Mucosa of descending colon (tissue), 3 donors: ENCODE measurements around the gene BCL2L13. TPM values are rescaled to one million over a fixed set of nuclear protein-coding genes. Genes with fewer than 3 reads are reported as not detected.
"Not testable (repeated sequence)": the region's sequence is repeated elsewhere in the genome, so short reads cannot be mapped to it uniquely, and the experiment has no call there.

Source experiments
- ATAC-seq: fragments of 200-7000 bp; cut with Tn5 transposase; one replicate; pipeline ENCODE4 v1.9.1; 2020; ENCODE audit warnings: mild to moderate bottlenecking, moderate library complexity
- DNase-seq, 3 donors: peaks; one replicate each; pipeline ENCODE4 v3.0.0-alpha.2; 2020
- H3K36me3 ChIP-seq: fragments of 200-600 bp; one replicate; pipeline ENCODE4 v1.8.0; 2021; ENCODE audit warnings: low read depth, mild to moderate bottlenecking
- H3K4me1 ChIP-seq: fragments of 200-600 bp; one replicate; pipeline ENCODE4 v1.8.0; 2021; ENCODE audit warnings: low read depth, mild to moderate bottlenecking
- H3K4me3 ChIP-seq: fragments of 200-600 bp; one replicate; pipeline ENCODE4 v1.8.0; 2021; ENCODE audit warnings: mild to moderate bottlenecking
- H3K9me3 ChIP-seq: fragments of 200-600 bp; one replicate; pipeline ENCODE4 v1.8.0; 2021; ENCODE audit warnings: mild to moderate bottlenecking
- CTCF ChIP-seq: fragments of 200-600 bp; IDR thresholded peaks from one replicate; pipeline ENCODE4 v1.8.0; 2022; ENCODE audit warnings: antibody characterized with exemption, mild to moderate bottlenecking
- intact Hi-C, 2 donors: fragments of 100-400 bp; cut with DNase I in 1 of 2; cut with micrococcal nuclease in 1 of 2; formaldehyde crosslinking; loops; one replicate each; pipeline versions ENCODE4 v1.11.0 to v1.11.1; 2022; cut with DNase I, micrococcal nuclease
- total RNA-seq, 3 donors: library from RNA; stranded (reverse); fragmentation: NEBNext Ultra II Directional in 2 of 3; extraction: Animal tissue kit (Norgen Biotek cat#: 25700) in 2 of 3; gene quantifications; one replicate each; pipeline versions ENCODE4 v1.2.1 to v1.2.4, GENCODE V29; 2021 to 2023
- donor health status: DM: no; HTN: no; CAD: no; lungs with moderate emphysema.
- donor health status: DM: no; HTN: no; CAD: no.
- donor health status: DM: no; HTN: yes; CAD: no.

BCL2L13 gene
- total RNA-seq, 3 donors from 2014 or later: 47.2 to 61.2 (median 57.3) TPM

GRCh38 chr22:17664414-17665055, 26.0 kb downstream of the BCL2L13 start:
- TF ChIP-seq CTCF: no peak
- peaks cover 8% of the 10 kb centered on the region for H3K9me3 ChIP-seq
- no peak overlapping the region for H3K4me3 ChIP-seq
- DNase-seq (no peak), ATAC-seq (no peak)
- intact Hi-C loops: no loop called here
- peaks cover 7% of the 10 kb centered on the region for H3K36me3 ChIP-seq
- H3K4me1 ChIP-seq: no peaks in the 10 kb centered on the region

- Histone ChIP-seq H3K4me1 (no peaks in the 10 kb centered on the region), H3K36me3 (peaks cover 7% of the 10 kb centered on the region), H3K9me3 (peaks cover 8% of the 10 kb centered on the region), H3K4me3 (no peak overlapping the region)
- no peak for ATAC-seq
- no peak for DNase-seq
- no peak for TF ChIP-seq CTCF
- intact Hi-C loops: no loop called here
Measured at GRCh38 chr22:17665248-17665647, 26.7 kb downstream of the BCL2L13 start.

- Histone ChIP-seq H3K36me3 (peaks cover 7% of the 10 kb centered on the region), H3K4me1 (no peaks in the 10 kb centered on the region), H3K9me3 (peaks cover 8% of the 10 kb centered on the region), H3K4me3 (no peak overlapping the region)
- intact Hi-C loops: no loop called here
- ATAC-seq (no peak), DNase-seq (no peak)
- TF ChIP-seq CTCF: no peak
Measured at GRCh38 chr22:17665854-17666253, 27.3 kb downstream of the BCL2L13 start.

GRCh38 chr22:17671521-17672092, 33.0 kb downstream of the BCL2L13 start:
- H3K4me1 ChIP-seq, H3K4me3 ChIP-seq, ATAC-seq, H3K9me3 ChIP-seq, DNase-seq, H3K36me3 ChIP-seq, intact Hi-C loops: not testable (repeated sequence)

GRCh38 chr22:17672417-17672991, 33.9 kb downstream of the BCL2L13 start:
- Histone ChIP-seq H3K9me3 (no peaks in the 10 kb centered on the region), H3K36me3 (no peaks in the 10 kb centered on the region), H3K4me1 (peaks cover 8% of the 10 kb centered on the region), H3K4me3 (no peak overlapping the region)
- TF ChIP-seq CTCF: no peak
- ATAC-seq: peak; percentile 30
- intact Hi-C loops: no loop called here
- DNase-seq: no peak

- no peaks in the 10 kb centered on the region for H3K9me3 ChIP-seq
- intact Hi-C loops: no loop called here
- no peak for TF ChIP-seq CTCF
- no peak overlapping the region for H3K4me3 ChIP-seq
- no peaks in the 10 kb centered on the region for H3K36me3 ChIP-seq
- no peak for ATAC-seq
- DNase-seq: no peak
- H3K4me1 ChIP-seq: peaks cover 8% of the 10 kb centered on the region
Measured at GRCh38 chr22:17674152-17674551, 35.6 kb downstream of the BCL2L13 start.
